GM12864 (cell line): ENCODE data around the gene GLB1L2.
A peak's percentile ranks its signal among the peaks of the same experiment; 100 is the strongest.

Source experiments
- DNase-seq: peaks from one replicate; pipeline ENCODE4 v3.0.0-alpha.2; 2011; ENCODE audit warnings: low read depth
- H3K4me3 ChIP-seq: 2 replicates; pipeline ENCODE4 v1.5.1; 2011; ENCODE audit warnings: mild to moderate bottlenecking, low read depth, low read length, control low read depth
- CTCF ChIP-seq: IDR thresholded peaks from 2 replicates; pipeline ENCODE4 v1.5.1; 2011; ENCODE audit warnings: low read depth, mild to moderate bottlenecking, moderate library complexity, low read length, control low read depth, inconsistent platforms; ENCODE audit errors: missing control alignments

GLB1L2 gene

DNA sequence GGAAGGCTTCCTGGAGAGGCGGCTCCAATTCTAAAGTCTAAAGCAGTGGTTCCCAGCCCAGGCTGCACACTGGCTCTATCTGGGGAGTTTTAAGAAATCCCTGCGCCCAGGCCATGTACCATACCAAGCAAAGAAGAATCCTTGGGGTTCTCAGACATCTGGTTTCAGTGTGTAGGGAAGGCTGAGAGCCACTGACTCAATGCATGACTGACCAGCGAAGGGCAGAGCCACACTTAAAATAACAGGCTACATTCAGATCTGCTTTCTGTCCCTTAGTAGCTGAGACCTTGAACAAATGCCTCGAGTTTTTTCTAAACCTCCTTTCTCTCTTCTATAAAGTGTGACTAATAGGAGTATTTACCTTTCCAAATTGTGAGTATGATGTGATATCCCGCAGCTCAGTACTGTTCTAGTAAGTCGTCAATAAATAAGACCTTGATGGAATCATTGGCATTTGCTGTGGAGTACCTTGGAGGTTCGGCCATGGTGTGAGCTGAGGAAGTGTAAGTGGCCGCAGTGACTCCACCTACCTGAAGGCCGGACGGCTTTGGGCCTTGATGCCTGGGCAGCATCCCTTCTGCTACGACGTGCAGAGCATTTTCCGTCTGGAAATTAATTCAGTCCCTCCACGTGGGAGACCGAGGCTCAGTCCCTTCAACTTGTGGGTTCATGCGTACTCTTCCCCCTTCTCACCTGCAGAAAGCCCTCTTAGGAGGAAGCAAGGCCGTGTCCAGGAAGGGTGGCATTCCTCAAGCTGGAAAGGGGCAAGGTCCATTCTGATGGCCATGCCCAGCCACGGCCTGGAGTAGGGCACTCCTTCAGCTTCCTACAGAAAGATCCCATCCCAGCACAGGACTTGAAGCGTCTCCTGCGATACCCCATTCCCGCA, 25.1 kb downstream of the GLB1L2 start:
- H3K4me3 ChIP-seq = no peak overlapping the region
- DNase-seq = no peak
- no peak for TF ChIP-seq CTCF

DNA sequence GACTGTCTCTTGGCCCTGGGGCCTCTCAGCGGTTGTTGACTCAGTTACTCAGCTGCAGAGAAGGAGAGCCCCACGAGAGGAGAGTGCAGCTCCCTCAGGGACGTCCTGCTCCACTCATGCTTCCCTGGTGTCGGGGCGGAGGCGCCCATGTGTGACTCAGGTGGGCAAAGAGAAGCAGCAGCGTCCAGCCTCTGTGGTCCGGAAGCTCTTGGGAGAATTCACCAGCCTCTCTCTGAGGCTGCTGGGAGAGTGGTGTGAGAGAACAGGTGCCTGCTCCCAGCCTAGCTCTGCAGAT, 25.7 kb downstream of the GLB1L2 start:
- DNase-seq = no peak
- TF ChIP-seq CTCF = no peak
- no peak overlapping the region for H3K4me3 ChIP-seq

GRCh38 chr11:134358165-134358855, 26.5 kb downstream of the GLB1L2 start:
- no peak for TF ChIP-seq CTCF
- no peak overlapping the region for H3K4me3 ChIP-seq
- no peak for DNase-seq

- no peak for TF ChIP-seq CTCF
Measured at GRCh38 chr11:134358856-134359490, 27.2 kb downstream of the GLB1L2 start.

GRCh38 chr11:134359646-134360045, 27.9 kb downstream of the GLB1L2 start:
- DNase-seq = no peak
- TF ChIP-seq CTCF = no peak
- no peak overlapping the region for H3K4me3 ChIP-seq

More at GRCh38 chr11:134358856-134359490, 27.2 kb downstream of the GLB1L2 start:
- H3K4me3 ChIP-seq = no peak overlapping the region
- DNase-seq = no peak

- DNase-seq = no peak
- no peak overlapping the region for H3K4me3 ChIP-seq
- TF ChIP-seq CTCF = peak; percentile 96
Measured at GRCh38 chr11:134360050-134360835, 28.5 kb downstream of the GLB1L2 start.
